Fibroblast of villous mesenchyme (primary cell): ENCODE data around the gene TRAPPC10. TPM values are rescaled to one million over a fixed set of nuclear protein-coding genes. Genes with fewer than 3 reads are reported as not detected.

ENCODE experiments used
- DNase-seq: peaks from one replicate; pipeline ENCODE4 v3.0.0-alpha.2; 2010; ENCODE audit warnings: low read depth
- H3K4me3 ChIP-seq: 2 replicates; pipeline ENCODE4 v1.5.1; 2011; ENCODE audit warnings: low read depth, mild to moderate bottlenecking, low read length
- CTCF ChIP-seq: IDR thresholded peaks from 2 replicates; pipeline ENCODE4 v1.5.1; 2012; ENCODE audit warnings: low read depth, mild to moderate bottlenecking, low read length; ENCODE audit not compliant: insufficient read depth
- total RNA-seq: library from RNA; depleted of rRNA; stranded (reverse); fragments of >200 nt; gene quantifications from 2 replicates; pipeline ENCODE4 v1.2.3, GENCODE V29; 2012

The TRAPPC10 gene
- total RNA-seq, 1 donor = 28.5 TPM

- no peak for TF ChIP-seq CTCF
- no peak overlapping the region for H3K4me3 ChIP-seq
- no peak for DNase-seq
These were observed 30.3 kb upstream of the TRAPPC10 start for GRCh38 chr21:43981871-43982210.

GRCh38 chr21:43982489-43983078 lies 29.5 kb upstream of the TRAPPC10 start:
- H3K4me3 ChIP-seq = no peak overlapping the region
- TF ChIP-seq CTCF = no peak
- no peak for DNase-seq

GRCh38 chr21:43983390-43983789 lies 28.7 kb upstream of the TRAPPC10 start:
- DNase-seq = no peak
- H3K4me3 ChIP-seq = no peak overlapping the region
- TF ChIP-seq CTCF = no peak

GRCh38 chr21:43983860-43984420 lies 28.2 kb upstream of the TRAPPC10 start:
- no peak overlapping the region for H3K4me3 ChIP-seq
- no peak for TF ChIP-seq CTCF
- no peak for DNase-seq

GRCh38 chr21:43984905-43985689 lies 27.0 kb upstream of the TRAPPC10 start:
- no peak for DNase-seq
- H3K4me3 ChIP-seq = no peak overlapping the region
- no peak for TF ChIP-seq CTCF

GRCh38 chr21:43985690-43986251 lies 26.3 kb upstream of the TRAPPC10 start:
- no peak for TF ChIP-seq CTCF
- no peak for DNase-seq
- H3K4me3 ChIP-seq = no peak overlapping the region
